NCI-H446 (cell line): ENCODE results near the gene MYO15B.
A peak's percentile ranks its signal among the peaks of the same experiment; 100 is the strongest.

Experiments used
- DNase-seq, 2 experiments: peaks; one replicate each; lab custom pipeline; 2025; lab: John Stamatoyannopoulos, UW

Gene MYO15B

DNA sequence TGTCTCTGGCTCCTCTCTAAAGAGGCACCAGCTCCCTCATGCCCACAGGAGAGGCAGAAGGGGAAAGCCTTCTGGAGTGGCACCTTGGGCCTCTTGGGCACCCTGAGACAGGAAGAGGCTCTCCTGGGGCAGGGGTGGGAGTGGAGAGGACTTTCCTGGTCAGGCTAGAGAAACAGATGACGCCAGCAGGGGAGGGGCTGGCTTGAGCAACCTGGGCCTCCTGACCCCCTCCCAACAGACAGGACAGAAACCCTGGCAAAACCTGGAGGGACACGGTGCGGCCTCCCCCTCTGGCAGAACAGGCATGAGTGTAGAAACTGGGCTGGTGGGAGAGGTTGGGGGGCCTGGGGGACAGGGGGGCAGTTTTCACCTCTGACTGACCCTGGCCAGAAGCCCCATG is 51.7 kb downstream of the MYO15B start:
- DNase-seq = no peak

DNA sequence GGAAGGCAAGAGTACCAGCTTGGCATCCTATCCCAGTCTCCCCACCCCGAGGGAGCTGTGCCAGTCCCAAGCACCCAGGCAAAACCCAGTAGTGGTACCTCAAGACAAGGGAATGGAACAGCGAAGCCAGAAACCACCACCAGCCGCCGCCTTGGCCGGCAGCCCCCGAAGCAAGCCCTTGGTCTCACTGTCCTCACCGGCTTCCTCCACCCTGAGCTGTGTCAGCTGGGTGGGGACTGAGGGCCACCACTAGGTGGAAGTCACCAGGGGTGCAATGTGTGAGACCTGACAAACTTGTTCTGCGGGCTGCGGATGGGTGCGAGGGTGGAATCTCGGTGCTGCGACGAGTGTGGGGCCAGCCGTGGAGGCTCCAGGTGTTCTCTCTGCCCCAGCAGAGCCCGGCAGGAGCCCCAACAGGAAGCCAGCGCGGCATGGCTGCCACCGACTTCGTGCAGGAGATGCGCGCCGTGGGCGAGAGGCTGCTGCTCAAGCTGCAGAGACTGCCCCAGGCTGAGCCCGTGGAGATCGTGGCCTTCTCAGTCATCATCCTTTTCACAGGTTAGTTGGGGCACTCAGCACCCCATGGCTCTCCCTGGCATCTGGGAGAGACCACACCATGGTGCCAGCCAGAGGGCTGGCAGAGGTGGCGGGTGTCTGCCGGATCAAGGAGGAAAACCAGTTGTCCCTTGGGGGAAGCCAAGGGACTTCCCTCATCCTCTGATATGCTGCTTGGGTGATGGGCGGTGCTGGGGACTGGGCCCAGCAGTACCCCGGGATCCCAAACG is 52.4 kb downstream of the MYO15B start:
- no peak for DNase-seq

DNA sequence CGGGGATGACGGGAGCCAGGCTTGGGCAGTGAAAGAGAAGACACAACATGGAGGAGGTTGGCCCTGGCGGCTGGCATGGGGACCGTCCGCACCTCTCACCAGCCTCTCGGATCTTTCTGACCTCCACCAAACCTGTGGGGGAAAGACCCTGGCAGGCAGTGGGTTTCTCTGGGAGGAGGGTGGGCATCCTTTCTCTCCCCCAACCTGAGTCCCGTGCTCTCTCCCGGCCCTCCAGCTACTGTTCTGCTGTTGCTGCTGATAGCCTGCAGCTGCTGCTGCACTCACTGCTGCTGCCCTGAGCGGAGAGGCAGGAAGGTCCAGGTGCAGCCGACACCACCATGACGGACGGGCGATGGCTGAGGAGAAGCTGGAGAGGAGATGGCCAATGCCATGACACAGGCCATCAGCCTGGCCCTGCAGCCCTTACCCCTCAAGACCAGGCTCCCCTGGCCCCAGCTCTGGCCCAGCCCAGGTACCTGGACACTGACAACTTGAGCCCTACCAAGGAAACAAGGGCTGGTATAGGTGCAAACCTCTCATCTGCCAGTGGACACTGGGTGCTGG is 53.0 kb downstream of the MYO15B start:
- DNase-seq = no peak

DNA sequence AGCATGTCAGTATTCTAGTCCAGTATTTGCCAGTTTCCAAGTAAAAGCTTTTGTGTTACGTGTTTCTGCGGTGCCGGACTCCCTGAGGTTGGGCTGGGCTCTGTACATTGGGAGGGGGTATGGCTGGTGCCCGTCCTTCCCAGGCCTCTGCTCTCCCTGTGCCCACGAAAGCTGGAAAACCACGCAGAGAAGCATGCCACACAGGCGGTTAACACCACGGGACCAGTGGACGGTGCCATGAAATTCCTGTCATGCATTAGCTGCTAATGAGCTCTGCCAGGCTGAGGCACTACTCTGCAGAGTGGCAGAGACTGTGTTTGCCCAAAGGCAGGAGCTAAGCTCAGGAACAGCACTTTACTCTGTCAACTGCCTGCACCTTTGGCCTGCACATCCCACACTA is 53.7 kb downstream of the MYO15B start:
- no peak for DNase-seq

DNA sequence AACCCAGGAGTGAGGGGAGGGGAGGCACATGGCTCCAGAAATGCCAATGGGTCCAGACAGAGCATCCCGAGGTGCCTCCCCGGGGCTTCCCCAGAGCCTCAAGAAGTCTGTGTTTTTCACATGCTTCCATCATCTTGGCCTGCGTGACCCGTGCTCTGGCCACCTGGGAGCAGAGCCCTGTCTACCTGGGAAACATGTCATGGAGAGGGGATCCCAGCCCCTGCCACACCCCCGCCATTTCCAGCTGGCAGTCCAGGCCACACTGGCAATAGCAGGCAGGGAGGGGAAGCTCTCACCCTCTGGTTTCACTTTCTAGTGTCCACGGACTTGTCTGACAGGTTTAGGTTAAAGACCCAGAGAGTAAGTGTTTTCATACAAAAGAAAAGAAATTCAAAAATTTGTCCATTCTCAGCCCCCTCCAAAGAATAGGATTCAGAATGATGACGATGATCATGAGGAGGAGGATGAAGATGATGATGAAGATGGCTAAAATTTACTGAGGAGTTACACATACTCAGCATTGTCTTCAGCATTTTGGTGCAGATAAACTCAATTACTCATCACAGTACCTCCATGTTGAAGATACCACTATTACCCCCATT is 54.7 kb downstream of the MYO15B start:
- DNase-seq = no peak

DNA sequence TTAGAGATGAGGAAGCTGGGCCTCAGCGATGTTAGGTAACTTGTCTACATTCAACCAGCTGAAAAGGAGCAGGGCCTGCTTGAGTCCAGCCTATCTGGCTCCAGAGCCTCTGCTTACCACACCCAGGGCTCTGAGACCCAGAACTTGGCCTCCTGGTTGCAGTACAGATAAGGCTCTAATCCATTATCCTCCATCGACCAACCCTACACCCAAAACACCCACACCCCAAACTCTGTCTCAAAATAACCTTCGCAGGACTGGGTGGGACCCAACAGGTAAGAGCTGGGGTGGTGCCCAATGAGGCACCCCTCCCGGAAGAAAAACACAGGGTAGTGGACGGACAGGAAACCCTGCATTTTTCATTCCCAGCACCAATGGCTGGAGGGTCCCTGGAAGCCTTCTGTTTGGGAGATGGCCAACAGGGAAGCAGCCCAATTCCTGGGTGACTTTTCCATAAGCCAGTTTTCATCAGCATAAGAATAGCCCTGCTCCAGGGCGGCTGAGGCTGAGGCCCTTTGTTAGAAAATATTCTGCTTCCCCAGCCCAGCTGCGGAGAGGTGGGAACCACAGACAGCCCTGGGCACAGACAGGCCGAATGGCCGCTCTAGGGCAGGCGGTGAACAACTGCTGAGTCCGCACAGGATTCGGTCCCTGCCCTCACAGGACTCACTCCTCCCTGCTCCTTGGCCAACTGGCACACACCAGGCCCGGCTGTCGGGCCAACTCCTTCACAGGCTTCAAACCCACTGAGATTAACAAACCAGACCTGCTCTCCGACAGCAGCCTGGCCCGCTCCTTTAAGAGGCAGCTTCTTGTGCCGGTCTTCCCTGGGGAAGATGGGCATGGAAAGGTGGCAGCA is 55.4 kb downstream of the MYO15B start:
- no peak for DNase-seq

DNA sequence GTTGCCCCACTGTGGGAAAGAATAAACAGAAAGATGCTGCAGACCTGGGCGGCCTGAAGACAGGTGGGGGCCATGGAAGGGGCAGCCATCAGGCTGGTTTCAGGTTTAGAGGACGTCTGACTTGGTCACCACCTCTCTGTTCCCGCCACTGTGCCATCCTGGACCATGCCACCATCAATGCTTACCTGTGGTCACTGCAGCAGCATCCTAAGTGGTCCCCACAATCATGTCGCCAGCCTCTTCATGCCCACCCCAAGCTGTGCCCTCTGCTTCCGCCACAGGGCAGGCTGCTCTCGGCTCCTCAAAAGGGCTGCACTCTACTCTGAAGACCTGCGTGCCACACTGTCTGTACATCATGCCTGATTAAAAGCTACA is 56.0 kb downstream of the MYO15B start:
- DNase-seq = no peak

DNA sequence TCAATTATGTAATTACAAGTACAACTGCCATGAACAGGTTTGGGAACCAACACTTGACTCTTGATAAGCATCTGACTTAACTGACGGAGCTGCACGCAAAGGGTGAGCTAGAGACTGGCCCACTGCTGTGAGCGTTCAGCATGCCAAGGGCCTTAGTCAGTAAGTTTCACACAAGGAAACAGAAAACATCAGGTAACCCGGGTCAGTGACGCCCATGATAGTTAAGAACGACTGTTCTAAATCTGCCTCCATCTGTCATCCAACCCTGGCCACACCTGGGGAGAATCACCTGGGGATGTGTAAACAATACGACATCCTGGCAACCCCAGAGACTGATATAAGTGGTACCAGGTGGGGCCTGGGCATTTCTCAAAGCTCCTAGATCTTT is 57.9 kb downstream of the MYO15B start:
- DNase-seq = no peak

DNA sequence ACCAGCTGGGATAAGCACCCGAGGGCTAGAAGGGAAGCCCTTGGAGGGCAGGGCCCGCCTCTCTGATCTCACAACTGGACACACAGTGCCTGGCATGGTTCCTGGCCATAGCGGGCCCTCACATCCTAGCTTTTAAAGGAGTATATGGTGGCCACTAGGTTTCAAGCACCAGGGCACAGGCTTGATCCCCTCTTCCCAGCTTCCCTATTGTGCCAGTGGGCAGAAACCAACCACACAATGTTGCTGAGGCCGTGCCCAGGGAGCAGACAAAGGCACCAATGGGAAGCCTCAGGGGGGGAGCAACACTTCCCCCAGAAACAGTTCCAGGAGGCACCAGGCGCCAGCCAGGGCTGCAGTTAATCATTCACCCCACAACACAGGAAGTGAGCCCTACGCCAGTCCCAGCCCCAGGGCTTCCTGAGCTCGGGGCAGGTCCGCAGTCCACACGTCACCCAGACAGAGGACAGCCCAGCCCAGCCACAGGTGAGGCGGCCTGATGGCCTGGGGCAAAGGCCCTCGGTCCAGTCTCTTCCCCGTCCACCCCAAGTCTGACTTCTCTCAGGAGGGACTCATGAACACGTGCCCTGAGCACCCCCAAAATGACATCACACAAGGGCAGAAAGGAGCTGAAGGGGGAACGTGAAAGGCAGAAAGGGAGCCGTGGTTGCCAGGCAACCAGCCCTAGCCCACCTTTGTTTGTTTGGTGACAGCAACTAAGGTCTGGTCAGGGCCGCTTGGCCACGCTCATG is 58.5 kb downstream of the MYO15B start:
- DNase-seq = no peak

DNA sequence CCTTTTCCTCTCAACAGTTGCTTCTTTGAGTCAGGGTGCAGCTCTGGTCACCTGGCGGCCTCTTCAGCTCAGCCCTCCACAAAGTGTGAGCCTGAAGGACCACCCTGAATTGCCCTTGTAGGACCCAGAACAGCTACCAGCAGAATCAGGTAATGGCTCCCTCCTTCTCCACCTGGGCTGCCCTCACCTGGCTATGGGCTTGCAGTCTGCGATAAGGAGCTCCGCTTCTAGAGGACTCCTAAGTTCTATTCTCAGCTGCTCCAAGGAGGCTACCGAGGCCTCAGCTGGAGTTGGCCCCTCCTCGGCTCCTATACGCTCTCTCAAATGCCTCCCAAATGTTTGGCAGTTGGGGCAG is 59.0 kb downstream of the MYO15B start:
- DNase-seq = no peak

DNA sequence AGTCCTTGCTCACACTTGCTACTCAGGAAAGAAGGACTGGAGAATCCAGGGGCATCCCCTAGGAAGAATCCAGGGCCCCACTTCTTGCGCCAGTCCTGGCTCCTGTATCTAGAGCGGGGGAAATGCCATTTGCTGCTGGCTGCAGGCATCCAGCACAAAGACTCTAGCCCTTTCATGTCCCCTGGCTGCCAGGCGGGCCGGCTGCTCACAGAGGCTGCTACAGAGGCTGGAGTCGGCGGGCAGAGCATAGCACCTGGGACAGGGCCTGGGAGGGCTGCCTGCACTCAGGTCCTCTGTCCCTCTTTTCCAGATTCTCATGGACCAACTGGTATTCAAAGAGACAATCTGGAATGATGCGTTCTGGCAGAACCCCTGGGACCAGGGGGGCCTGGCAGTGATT is 59.5 kb downstream of the MYO15B start:
- DNase-seq = no peak

DNA sequence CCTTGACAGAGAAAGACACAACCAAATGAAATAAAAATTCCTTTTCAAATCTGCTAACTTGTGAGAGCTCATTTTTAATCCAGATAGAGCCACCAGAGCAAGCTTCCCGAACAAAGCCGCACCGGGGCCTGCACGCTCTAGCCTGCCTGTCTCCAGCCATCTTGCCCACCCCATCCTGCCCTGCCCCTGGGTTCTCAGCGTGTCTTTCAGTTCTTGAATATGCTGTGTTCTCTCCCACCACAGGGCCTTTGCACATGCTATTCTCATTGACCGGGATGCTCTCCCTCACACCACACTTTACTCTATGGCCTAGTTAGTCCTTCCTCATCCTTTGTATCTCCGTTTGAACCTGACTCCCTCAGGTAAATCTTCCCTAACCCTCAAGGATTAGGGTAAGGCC is 60.3 kb downstream of the MYO15B start:
- DNase-seq = no peak

DNA sequence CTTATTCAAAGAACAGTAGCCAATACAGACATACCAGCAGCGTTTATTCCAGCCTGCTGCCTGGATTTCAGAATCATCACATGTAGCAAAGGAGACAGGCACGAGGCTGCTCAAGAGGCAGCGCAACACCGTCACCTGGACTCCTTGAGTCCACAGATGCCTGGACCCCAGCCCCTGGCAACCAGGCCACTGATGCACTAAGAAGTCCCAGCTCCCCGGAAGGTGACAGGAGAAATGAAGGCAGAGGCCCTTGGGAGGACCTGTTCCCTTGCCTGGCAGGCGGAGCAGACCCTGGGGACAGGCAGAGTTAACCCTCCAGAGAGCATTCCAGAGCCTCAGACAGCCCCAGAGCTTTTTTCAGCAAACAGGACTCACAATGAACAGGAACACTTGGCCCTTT is 62.1 kb downstream of the MYO15B start:
- DNase-seq = no peak

DNA sequence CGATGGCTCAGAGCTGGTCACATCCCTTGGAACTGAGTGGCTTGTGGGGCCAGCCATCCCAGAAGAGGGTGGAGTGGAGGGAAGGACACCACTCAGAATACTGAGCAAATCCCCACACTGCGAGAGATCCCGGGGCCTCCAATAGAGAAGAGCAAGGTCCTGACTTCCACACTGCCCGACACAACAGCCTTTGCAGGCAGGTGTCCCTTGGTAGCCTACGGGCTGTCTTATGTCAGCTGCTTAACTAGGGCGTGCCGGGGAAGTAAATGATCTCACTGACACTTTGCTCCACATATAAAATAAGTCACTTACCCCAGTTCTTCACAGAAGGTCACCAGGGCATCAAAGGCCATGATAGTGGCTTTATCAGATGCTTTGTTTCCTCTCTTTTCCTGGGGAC is 63.3 kb downstream of the MYO15B start:
- DNase-seq = no peak

DNA sequence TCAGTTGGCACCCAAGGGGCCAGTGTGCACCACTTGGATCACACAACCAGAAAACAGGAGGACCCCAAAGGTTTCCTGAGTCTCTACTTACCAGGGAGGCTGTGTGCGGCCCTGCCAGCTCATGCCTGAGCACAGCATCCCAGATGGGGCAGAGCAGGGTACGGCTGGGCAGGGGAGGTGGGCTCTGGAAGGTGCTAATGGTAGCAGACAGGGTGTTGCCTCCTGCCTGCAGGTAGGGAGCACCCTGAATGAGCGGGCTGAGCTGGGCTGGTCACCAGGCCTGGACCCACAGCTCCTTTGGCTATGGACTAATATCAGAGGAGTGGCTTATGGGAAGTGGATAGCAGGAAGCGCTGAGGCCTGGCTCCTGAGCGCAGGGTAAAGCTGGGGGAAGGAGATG is 64.7 kb downstream of the MYO15B start:
- no peak for DNase-seq

DNA sequence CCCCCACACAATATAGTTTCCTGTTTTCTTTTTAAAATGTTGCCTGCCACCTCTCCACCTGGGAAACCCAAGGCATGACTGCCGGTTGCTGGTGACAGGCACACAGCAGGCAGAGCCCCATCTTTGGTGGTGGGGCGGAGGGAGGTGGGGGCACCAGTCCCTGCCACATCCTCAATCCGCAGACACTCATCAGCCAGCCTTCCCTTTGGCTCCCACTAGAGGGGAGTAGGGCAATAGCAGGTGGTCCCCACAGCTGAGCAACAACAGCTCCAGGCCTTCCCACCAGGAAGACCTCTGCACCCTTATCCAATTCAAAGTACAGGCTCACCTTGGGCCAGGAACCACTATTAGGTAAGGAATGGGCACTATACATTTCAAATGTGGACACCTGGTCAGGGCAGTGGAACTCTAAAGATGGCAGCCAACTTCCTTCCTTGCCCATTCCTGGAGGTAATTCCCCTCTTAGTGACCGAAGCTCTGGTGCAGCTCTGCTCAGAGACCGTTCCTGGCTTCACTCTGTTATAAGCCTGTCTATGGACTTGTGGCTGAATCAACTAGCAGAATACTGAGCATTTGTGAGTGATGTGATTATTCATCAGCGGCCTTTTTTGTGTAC is 65.4 kb downstream of the MYO15B start:
- DNase-seq = peak; percentile 28

DNA sequence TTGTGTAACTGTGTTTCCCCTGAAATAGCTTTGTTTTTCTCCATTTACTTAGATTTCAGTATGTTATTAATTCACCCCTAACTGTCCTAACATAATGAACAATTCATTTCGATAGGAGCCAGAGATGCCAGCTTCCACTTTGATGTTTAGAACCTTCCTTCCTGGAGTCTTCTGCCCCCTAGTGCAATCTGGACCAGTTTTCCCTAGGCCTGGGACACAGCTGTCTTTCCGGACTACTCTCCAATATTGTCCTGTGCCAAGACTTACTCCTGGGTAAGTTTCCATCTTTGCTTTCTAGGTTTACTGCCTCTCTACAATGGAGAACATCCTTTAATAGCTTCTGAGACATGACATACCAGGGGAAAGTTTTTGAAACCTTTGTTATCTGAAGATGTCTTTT is 66.6 kb downstream of the MYO15B start:
- peak in 1 of 2 experiments; percentile 6 for DNase-seq

DNA sequence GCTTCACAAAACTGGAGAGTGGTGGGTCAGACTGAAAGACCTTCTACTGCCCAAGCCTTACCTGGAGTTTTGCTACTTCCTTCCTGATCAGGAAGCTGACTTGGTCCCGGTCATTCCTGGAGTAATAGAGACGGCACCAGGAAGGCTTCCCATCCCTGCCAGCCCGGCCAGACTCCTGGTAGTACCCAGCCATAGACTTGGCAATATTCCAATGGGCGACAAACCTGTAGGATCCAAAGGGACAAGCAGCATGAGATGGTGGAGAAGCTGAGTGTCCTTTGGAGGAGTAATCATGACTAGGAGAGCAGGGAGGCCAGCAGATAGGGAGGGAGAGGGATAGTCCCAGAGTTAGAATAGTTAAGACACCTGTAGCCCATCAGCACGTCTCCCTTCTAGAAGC is 70.6 kb downstream of the MYO15B start:
- DNase-seq = no peak

DNA sequence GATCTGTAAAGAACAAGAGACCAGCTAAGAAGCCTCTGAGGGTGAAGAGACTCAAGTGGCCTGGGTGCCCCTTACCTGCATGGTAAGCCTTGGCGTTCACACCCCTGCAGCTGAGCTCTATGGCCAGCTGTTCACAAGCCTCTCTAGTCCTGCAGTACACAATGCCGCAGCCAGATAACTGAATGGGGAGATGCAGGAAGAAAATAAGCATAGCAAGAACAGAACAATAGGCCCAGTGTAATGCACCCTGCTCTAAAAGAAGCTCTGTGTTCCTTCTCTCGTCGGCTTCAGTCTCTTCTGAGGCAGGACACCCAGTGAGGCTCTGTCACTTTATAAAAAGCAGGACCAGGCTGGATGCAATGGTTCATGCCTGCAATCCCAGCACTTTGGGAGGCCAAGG is 73.9 kb downstream of the MYO15B start:
- DNase-seq = no peak

DNA sequence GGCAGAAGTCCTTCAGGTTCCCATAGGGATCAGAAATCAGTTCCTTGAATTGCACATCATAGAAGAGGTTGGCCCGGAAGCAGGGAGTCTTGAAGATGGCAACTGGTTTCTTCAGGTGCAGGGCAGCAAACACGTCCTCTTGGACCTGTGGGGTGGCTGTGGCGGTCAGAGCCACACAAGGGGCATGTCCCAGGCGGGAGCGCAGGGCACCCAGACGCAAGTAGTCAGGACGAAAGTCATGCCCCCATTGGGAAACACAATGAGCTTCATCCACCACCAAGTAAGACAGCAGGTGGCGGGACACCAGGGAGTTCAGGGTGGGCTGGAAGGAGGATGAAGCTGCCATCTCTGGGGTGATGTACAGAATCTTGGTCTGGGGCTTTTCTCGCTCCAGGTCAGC is 74.9 kb downstream of the MYO15B start:
- no peak for DNase-seq

DNA sequence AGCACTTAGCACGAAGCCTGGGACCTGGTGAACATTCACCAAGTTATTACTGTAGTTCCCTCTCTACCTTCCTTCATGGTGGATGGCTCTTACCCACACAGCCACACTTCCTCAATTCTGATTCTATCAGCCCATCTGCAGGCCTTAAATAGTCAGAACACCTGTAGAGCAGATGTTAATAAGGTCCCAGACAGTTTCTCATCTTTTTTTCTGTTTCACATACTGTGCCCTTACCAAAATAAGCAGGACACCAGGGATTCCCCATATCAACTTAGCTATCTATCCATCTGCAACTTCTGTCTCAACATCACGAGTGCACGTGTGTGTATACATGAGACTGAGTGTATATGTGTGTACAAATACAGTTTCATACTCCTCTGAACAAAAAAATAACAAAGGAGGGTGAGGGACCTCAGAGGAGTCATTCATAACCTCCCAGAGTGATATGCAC is 76.5 kb downstream of the MYO15B start:
- DNase-seq = no peak

DNA sequence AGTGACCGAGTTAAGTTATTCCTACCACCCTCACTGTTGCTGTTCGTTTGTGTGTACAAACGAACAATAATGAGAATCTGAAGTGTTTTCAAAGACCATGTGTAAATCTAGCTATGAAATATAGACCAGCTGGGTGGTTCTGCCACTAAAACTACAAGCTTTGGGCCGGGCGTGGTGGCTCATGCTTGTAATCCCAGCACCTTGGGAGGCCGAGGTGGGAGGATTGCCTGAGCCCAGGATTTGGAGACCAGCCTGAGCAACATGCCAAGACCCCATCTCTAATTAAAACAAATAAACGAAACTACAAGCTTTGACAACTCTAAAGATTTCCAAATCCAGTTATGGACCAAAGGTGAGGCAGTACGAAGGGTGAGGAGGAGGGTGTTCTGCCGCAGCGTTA is 78.4 kb downstream of the MYO15B start:
- no peak for DNase-seq
